Measurements from ENCODE around the gene ZNF616. TPM values are rescaled to one million over a fixed set of nuclear protein-coding genes. Genes with fewer than 3 reads are reported as not detected.
A peak's percentile ranks its signal among the peaks of the same experiment; 100 is the strongest.

Gene ZNF616
- polyA plus RNA-seq, 1 of the 3 experiments (the other 2 are of a cell fraction), result 1.5 TPM

DNA sequence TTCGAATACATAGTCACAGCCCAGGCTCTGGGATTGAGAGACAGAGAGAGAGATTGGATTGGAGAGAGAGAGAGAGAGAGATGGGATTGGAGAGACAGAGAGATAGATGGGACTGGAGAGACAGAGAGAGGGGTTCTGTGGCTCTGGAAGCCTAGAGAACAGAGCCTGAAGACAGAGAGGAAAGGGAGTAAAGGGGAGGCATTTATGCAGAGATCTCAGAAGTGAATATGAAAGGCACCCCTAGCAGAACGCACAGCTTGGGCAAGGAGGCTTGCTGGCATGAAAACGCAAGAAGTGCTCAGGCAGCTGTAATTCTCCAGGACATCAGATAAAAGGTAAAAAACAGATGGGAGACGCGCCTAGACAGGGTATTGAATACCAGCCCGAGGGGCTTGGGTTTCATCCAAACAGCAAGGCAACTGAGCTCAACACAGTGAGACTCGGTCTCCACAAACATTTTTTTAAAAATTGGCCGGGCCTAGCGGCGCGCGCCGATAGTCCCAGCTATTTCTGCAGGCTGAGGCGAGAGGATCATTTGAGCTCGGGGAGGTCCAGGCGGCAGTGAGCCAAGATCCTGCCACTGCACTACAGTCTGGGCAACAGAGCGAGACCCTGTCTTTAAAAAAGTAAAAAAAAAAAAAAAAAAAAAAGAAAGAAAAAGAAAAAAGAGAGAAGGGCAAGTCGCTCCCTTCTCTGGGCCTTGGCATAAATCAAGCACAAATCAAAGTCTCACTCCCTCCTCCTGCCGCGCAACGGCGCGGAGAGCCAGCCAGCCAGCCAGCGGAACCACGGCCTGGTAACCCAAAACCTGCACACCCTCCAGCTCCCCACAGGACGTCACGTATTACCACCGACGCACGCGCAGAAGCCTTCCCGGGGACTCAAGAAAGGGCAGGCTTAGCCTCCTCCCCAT, 49.3 kb upstream of the ZNF616 start (continued):
- TF ChIP-seq RCOR1 (IDR thresholded peaks at IDR 0.05; ENCODE audit: low read length), result no peak; the same call in 1 of the 2 replicates
- no peak for TF ChIP-seq CHD2 (IDR thresholded peaks at IDR 0.05; ENCODE audit: low read length, partially characterized antibody)
- TF ChIP-seq FOSL2 (IDR thresholded peaks at IDR 0.05; ENCODE audit: borderline replicate concordance, low read depth), result no peak
- TF ChIP-seq SMC3 (IDR thresholded peaks at IDR 0.05; ENCODE audit: low read depth, low read length), result 0 out of 2 replicates have a peak, but pooled peaks have one; percentile 7
- TF ChIP-seq NFIC (IDR thresholded peaks at IDR 0.05; ENCODE audit: borderline replicate concordance), result no peak
- TF ChIP-seq POLR2AphosphoS5 (IDR thresholded peaks at IDR 0.05; ENCODE audit: low read depth, low read length), result peak; percentile 94
- no peak for TF ChIP-seq MEF2A (IDR thresholded peaks at IDR 0.05; ENCODE audit: borderline replicate concordance, low read depth)
- TF ChIP-seq, protein P1, sequence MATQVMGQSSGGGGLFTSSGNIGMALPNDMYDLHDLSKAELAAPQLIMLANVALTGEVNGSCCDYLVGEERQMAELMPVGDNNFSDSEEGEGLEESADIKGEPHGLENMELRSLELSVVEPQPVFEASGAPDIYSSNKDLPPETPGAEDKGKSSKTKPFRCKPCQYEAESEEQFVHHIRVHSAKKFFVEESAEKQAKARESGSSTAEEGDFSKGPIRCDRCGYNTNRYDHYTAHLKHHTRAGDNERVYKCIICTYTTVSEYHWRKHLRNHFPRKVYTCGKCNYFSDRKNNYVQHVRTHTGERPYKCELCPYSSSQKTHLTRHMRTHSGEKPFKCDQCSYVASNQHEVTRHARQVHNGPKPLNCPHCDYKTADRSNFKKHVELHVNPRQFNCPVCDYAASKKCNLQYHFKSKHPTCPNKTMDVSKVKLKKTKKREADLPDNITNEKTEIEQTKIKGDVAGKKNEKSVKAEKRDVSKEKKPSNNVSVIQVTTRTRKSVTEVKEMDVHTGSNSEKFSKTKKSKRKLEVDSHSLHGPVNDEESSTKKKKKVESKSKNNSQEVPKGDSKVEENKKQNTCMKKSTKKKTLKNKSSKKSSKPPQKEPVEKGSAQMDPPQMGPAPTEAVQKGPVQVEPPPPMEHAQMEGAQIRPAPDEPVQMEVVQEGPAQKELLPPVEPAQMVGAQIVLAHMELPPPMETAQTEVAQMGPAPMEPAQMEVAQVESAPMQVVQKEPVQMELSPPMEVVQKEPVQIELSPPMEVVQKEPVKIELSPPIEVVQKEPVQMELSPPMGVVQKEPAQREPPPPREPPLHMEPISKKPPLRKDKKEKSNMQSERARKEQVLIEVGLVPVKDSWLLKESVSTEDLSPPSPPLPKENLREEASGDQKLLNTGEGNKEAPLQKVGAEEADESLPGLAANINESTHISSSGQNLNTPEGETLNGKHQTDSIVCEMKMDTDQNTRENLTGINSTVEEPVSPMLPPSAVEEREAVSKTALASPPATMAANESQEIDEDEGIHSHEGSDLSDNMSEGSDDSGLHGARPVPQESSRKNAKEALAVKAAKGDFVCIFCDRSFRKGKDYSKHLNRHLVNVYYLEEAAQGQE (IDR thresholded peaks at IDR 0.05; ENCODE audit: low read depth, low read length), result 0 out of 2 replicates have a peak, but pooled peaks have one; percentile 11
- TF ChIP-seq ELF1 (IDR thresholded peaks at IDR 0.05), result no peak
- TF ChIP-seq FOXM1 (IDR thresholded peaks at IDR 0.05; ENCODE audit: low read depth), result no peak
- TF ChIP-seq, protein P2, sequence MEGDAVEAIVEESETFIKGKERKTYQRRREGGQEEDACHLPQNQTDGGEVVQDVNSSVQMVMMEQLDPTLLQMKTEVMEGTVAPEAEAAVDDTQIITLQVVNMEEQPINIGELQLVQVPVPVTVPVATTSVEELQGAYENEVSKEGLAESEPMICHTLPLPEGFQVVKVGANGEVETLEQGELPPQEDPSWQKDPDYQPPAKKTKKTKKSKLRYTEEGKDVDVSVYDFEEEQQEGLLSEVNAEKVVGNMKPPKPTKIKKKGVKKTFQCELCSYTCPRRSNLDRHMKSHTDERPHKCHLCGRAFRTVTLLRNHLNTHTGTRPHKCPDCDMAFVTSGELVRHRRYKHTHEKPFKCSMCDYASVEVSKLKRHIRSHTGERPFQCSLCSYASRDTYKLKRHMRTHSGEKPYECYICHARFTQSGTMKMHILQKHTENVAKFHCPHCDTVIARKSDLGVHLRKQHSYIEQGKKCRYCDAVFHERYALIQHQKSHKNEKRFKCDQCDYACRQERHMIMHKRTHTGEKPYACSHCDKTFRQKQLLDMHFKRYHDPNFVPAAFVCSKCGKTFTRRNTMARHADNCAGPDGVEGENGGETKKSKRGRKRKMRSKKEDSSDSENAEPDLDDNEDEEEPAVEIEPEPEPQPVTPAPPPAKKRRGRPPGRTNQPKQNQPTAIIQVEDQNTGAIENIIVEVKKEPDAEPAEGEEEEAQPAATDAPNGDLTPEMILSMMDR (IDR thresholded peaks at IDR 0.05), result 0 out of 2 replicates have a peak, but pooled peaks have one; percentile 9

DNA sequence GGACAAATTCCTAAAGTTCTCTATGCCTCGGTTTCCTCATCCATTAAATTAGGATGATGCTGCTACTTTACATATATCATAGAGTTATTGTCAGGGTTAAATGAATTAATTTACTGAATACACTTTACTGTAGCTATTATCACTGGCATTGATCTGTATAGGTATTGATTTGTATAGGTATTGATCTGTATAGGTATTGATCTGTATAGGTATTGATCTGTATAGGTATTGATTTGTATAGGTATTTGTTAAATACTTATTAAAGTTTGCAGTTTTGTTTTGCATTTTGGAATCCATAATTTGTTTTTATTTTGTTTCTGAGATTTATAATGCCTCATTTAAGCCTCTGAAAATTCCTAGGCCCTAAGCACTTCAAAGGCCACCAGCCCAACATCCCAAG, 47.7 kb upstream of the ZNF616 start:
- WGBS (ENCODE audit: low lambda C conversion rate), result 100% methylated on average over 1 of the region's 1 CpG

More for the DNA sequence above, 47.7 kb upstream of the ZNF616 start:
- peaks cover 25% of the 10 kb centered on the region for H3K79me2 ChIP-seq (ENCODE audit: insufficient read depth)
- no peaks in the 10 kb centered on the region for H3K9me3 ChIP-seq
- no peak for DNase-seq
- H3K27me3 ChIP-seq (ENCODE audit: insufficient read depth), result no peaks in the 10 kb centered on the region
- no peak overlapping the region for H3K4me2 ChIP-seq
- H3F3A ChIP-seq (replicated peaks; ENCODE audit: insufficient read depth), result peaks cover 4% of the 10 kb centered on the region
- no peak overlapping the region for H3K27ac ChIP-seq (ENCODE audit: low read depth in 2 of 2, low read length in 1 of 2)
- peaks cover 0 to 3% of the 10 kb centered on the region in 2 experiments for H3K36me3 ChIP-seq (replicated peaks in 1 of 2; ENCODE audit: control insufficient read depth in 1 of 2, insufficient read depth in 2 of 2, low read length in 1 of 2)
- ChIA-PET POLR2A (no interaction called here), CTCF (no interaction called here)
- TF ChIP-seq EP300 (IDR thresholded peaks at IDR 0.05; ENCODE audit: borderline replicate concordance in 1 of 2, low read depth in 1 of 2, low read length in 1 of 2), result no peak
- no peak for TF ChIP-seq MEF2A (IDR thresholded peaks at IDR 0.05; ENCODE audit: borderline replicate concordance, low read depth)
- TF ChIP-seq ELF1 (IDR thresholded peaks at IDR 0.05), result no peak
- TF ChIP-seq TCF12 (IDR thresholded peaks at IDR 0.05), result no peak
- no peak for TF ChIP-seq RAD21 (IDR thresholded peaks at IDR 0.05; ENCODE audit: low read length)
- TF ChIP-seq, protein P3, sequence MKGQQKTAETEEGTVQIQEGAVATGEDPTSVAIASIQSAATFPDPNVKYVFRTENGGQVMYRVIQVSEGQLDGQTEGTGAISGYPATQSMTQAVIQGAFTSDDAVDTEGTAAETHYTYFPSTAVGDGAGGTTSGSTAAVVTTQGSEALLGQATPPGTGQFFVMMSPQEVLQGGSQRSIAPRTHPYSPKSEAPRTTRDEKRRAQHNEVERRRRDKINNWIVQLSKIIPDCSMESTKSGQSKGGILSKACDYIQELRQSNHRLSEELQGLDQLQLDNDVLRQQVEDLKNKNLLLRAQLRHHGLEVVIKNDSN (IDR thresholded peaks at IDR 0.05; ENCODE audit: borderline replicate concordance, low read depth), result no peak
- no peak for TF ChIP-seq YY1 (IDR thresholded peaks at IDR 0.05; ENCODE audit: low read depth)
- TF ChIP-seq, protein P4, sequence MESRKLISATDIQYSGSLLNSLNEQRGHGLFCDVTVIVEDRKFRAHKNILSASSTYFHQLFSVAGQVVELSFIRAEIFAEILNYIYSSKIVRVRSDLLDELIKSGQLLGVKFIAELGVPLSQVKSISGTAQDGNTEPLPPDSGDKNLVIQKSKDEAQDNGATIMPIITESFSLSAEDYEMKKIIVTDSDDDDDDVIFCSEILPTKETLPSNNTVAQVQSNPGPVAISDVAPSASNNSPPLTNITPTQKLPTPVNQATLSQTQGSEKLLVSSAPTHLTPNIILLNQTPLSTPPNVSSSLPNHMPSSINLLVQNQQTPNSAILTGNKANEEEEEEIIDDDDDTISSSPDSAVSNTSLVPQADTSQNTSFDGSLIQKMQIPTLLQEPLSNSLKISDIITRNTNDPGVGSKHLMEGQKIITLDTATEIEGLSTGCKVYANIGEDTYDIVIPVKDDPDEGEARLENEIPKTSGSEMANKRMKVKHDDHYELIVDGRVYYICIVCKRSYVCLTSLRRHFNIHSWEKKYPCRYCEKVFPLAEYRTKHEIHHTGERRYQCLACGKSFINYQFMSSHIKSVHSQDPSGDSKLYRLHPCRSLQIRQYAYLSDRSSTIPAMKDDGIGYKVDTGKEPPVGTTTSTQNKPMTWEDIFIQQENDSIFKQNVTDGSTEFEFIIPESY (IDR thresholded peaks at IDR 0.05; ENCODE audit: borderline replicate concordance, low read depth), result no peak
- no peak for TF ChIP-seq MXI1 (IDR thresholded peaks at IDR 0.05; ENCODE audit: low read depth, low read length)
- no peak for TF ChIP-seq EZH2phosphoT487 (IDR thresholded peaks at IDR 0.05; ENCODE audit: borderline replicate concordance, low read depth)
- TF ChIP-seq NRF1 (IDR thresholded peaks at IDR 0.05; ENCODE audit: low read depth, low read length), result no peak
- H3K9ac ChIP-seq, result no peak overlapping the region
- H3K9me2 ChIP-seq, result no peaks in the 10 kb centered on the region
- no peak overlapping the region for H3K4me3 ChIP-seq (ENCODE audit: low read depth in 2 of 2, low read length in 1 of 2)
- H2AFZ ChIP-seq (ENCODE audit: low read depth), result no peak overlapping the region
- H4K20me1 ChIP-seq (ENCODE audit: insufficient read depth), result peaks cover 1% of the 10 kb centered on the region; the same call in 1 of the 2 replicates
- peaks cover 12 to 17% of the 10 kb centered on the region in 2 experiments; a peak in 3 of 4 replicates for H3K4me1 ChIP-seq (ENCODE audit: control insufficient read depth in 1 of 2, insufficient read depth in 2 of 2, low read depth in 1 of 2, low read length in 1 of 2)

All from SK-N-SH (cell line).